Natural killer cell (primary cell): ENCODE measurements around the gene LRRC8E. TPM values are rescaled to one million over a fixed set of nuclear protein-coding genes. Genes with fewer than 3 reads are reported as not detected.

ENCODE experiments used
- ATAC-seq, 3 donors: fragments of 150-1000 bp in 2 of 3; fragments of 200-7000 bp in 1 of 3; cut with Tn5 transposase; 1 replicate in 1 of 3; 2 replicates in 2 of 3; pipeline ENCODE4 v1.10.0; 2021; ENCODE audit warnings: mild to moderate bottlenecking in 2 of 3, moderate library complexity in 2 of 3
- DNase-seq, 2 donors: peaks; one replicate each; pipeline versions ENCODE4 v3.0.0 to v3.0.0-alpha.2; 2013 to 2021; ENCODE audit warnings: mixed read lengths in 1 of 2
- H3K27ac ChIP-seq: one replicate; pipeline ENCODE4 v1.5.1; 2013; ENCODE audit warnings: mild to moderate bottlenecking, low read length
- H3K27me3 ChIP-seq: one replicate; pipeline ENCODE4 v1.6.1; 2013; ENCODE audit warnings: low read length; ENCODE audit not compliant: control insufficient read depth, insufficient read depth
- H3K36me3 ChIP-seq: one replicate; pipeline ENCODE4 v1.6.1; 2013; ENCODE audit warnings: low read length; ENCODE audit not compliant: control insufficient read depth, insufficient read depth
- H3K4me1 ChIP-seq: one replicate; pipeline ENCODE4 v1.6.1; 2013; ENCODE audit warnings: low read length; ENCODE audit not compliant: control insufficient read depth, insufficient read depth
- H3K4me3 ChIP-seq: one replicate; pipeline ENCODE4 v1.5.1; 2013; ENCODE audit warnings: low read length
- H3K9me3 ChIP-seq: one replicate; pipeline ENCODE4 v1.6.1; 2013; ENCODE audit warnings: low read length; ENCODE audit not compliant: control insufficient read depth, insufficient read depth
- H3K27ac Mint-ChIP-seq, 2 donors: one replicate each; pipeline ENCODE4 v1.8.0; 2022; ENCODE audit warnings: mild to moderate bottlenecking in 2 of 2, mixed read lengths in 2 of 2, moderate library complexity in 1 of 2
- H3K27me3 Mint-ChIP-seq, 2 donors: one replicate each; pipeline ENCODE4 v1.8.0; 2022; ENCODE audit warnings: low read depth in 2 of 2, mixed read lengths in 2 of 2
- H3K36me3 Mint-ChIP-seq: one replicate; pipeline ENCODE4 v1.8.0; 2022; ENCODE audit warnings: mixed read lengths
- H3K4me1 Mint-ChIP-seq, 2 donors: one replicate each; pipeline ENCODE4 v1.8.0; 2022; ENCODE audit warnings: mixed read lengths in 2 of 2
- H3K4me3 Mint-ChIP-seq: one replicate; pipeline ENCODE4 v1.8.0; 2022; ENCODE audit warnings: mild to moderate bottlenecking, moderate library complexity, mixed read lengths
- H3K9me3 Mint-ChIP-seq, 2 donors: one replicate each; pipeline ENCODE4 v1.8.0; 2022; ENCODE audit warnings: mixed read lengths in 2 of 2
- CTCF ChIP-seq: fragments of 200-600 bp; IDR thresholded peaks from one replicate; pipeline ENCODE4 v1.8.0; 2022; ENCODE audit warnings: antibody characterized with exemption
- WGBS: methylation state at CpG from one replicate; pipeline ENCODE4 v1.1.7; 2013; ENCODE audit warnings: missing lambda C conversion rate; ENCODE audit not compliant: insufficient coverage; 5-methylcytosine and 5-hydroxymethylcytosine counted together
- intact Hi-C: fragments of 100-400 bp; cut with micrococcal nuclease; formaldehyde crosslinking; loops from one replicate; pipeline ENCODE4 v1.14.2; 2022
- total RNA-seq, 4 donors: library from RNA; stranded (reverse); fragments of 120-200 nt in 1 of 4; gene quantifications; one replicate each; pipeline versions ENCODE4 v1.2.3 to v1.2.4, GENCODE V29; 2013 to 2022

Gene LRRC8E
- total RNA-seq, 3 donors from 2014 or later (not counting 1 experiment from before 2014, with no cell fraction given) = not detected

DNA sequence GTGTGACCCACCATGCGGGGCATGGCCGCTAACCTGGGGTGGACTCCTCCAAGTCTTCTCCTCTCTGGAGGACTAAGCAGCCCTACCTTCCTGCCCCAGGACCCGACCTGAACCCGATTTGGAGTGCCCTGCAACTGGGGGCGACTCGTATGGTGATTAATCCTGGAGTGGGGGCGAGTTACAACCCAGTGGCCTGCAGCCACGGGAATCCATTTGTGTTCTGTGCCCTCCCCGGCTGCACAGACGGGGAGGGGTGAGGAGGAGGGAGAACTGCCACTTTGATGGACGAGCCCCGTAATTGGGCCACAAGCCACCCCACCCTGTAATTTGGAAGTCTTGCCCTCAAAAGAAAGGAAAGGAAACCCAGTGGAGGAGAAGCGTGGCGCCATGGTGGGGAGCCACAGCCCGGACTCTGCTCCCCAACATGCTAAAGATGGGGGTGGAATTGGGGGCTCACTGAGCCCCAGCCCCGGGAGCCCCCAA lies 32.2 kb upstream of the LRRC8E start:
- DNase-seq = no peak
- no peak for TF ChIP-seq CTCF

GRCh38 chr19:7856679-7857663 lies 31.3 kb upstream of the LRRC8E start:
- H3K27me3 Mint-ChIP-seq = peaks cover 0 to 3% of the 10 kb centered on the region in 2 donors
- Histone ChIP-seq H3K4me3 (no peak overlapping the region), H3K27ac (no peak overlapping the region), H3K36me3 (no peaks in the 10 kb centered on the region), H3K27me3 (peaks cover 17% of the 10 kb centered on the region), H3K4me1 (peaks cover 19% of the 10 kb centered on the region), H3K9me3 (no peaks in the 10 kb centered on the region)
- DNase-seq (no peak), ATAC-seq (no peak)
- H3K4me1 Mint-ChIP-seq = peaks cover 9 to 16% of the 10 kb centered on the region in 2 donors
- no peak overlapping the region for H3K27ac Mint-ChIP-seq
- no peaks in the 10 kb centered on the region for H3K36me3 Mint-ChIP-seq
- 91% methylated on average over 38 of the region's 38 CpGs for WGBS
- no peaks in the 10 kb centered on the region for H3K9me3 Mint-ChIP-seq
- H3K4me3 Mint-ChIP-seq = no peak overlapping the region
- no peak for TF ChIP-seq CTCF
- intact Hi-C loops = no loop called here

More for the DNA sequence above, 32.2 kb upstream of the LRRC8E start:
- no peak for ATAC-seq
- intact Hi-C loops = no loop called here
- Mint-ChIP-seq H3K27ac (no peak overlapping the region), H3K4me1 (peaks cover 9 to 12% of the 10 kb centered on the region in 2 donors), H3K27me3 (peaks cover 0 to 2% of the 10 kb centered on the region in 2 donors), H3K4me3 (no peak overlapping the region), H3K36me3 (no peaks in the 10 kb centered on the region), H3K9me3 (no peaks in the 10 kb centered on the region)
- no peaks in the 10 kb centered on the region for H3K36me3 ChIP-seq
- peaks cover 11% of the 10 kb centered on the region for H3K4me1 ChIP-seq
- no peak overlapping the region for H3K27ac ChIP-seq
- no peak overlapping the region for H3K4me3 ChIP-seq
- no peaks in the 10 kb centered on the region for H3K9me3 ChIP-seq
- peaks cover 14% of the 10 kb centered on the region for H3K27me3 ChIP-seq
- 90% methylated on average over 16 of the region's 16 CpGs for WGBS

GRCh38 chr19:7857727-7858108 lies 30.6 kb upstream of the LRRC8E start:
- TF ChIP-seq CTCF = no peak
- no peak for DNase-seq
- H3K36me3 ChIP-seq = no peaks in the 10 kb centered on the region
- Mint-ChIP-seq H3K36me3 (no peaks in the 10 kb centered on the region), H3K9me3 (no peaks in the 10 kb centered on the region), H3K4me3 (no peak overlapping the region), H3K27me3 (peaks cover 0 to 3% of the 10 kb centered on the region in 2 donors), H3K27ac (no peak overlapping the region), H3K4me1 (peaks cover 8 to 16% of the 10 kb centered on the region in 2 donors)
- H3K27me3 ChIP-seq = peaks cover 20% of the 10 kb centered on the region
- WGBS = 88% methylated on average over 8 of the region's 8 CpGs
- no peaks in the 10 kb centered on the region for H3K9me3 ChIP-seq
- no peak for ATAC-seq
- no peak overlapping the region for H3K27ac ChIP-seq
- peaks cover 23% of the 10 kb centered on the region for H3K4me1 ChIP-seq
- intact Hi-C loops = no loop called here
- H3K4me3 ChIP-seq = no peak overlapping the region
